Bronchial epithelial cell (primary cell): ENCODE data around the gene CLEC9A. TPM values are rescaled to one million over a fixed set of nuclear protein-coding genes. Genes with fewer than 3 reads are reported as not detected.

Experiments used
- DNase-seq: peaks from one replicate; pipeline ENCODE4 v3.0.0-alpha.2; 2010; ENCODE audit warnings: low read depth
- FAIRE-seq: peaks from 2 replicates; lab custom pipeline; 2011; peaks lifted over from hg19 to GRCh38; lab: Jason Lieb, UNC
- H3K27me3 ChIP-seq: 2 replicates; pipeline ENCODE4 v1.5.1; 2011; ENCODE audit warnings: low read length; ENCODE audit not compliant: control insufficient read depth, insufficient read depth
- H3K36me3 ChIP-seq: 2 replicates; pipeline ENCODE4 v1.5.1; 2011; ENCODE audit warnings: low read length; ENCODE audit not compliant: control insufficient read depth, insufficient read depth
- H3K4me3 ChIP-seq: 2 replicates; pipeline ENCODE4 v1.5.1; 2011; ENCODE audit warnings: mild to moderate bottlenecking, low read depth, low read length, control low read depth
- CTCF ChIP-seq: IDR thresholded peaks from 2 replicates; pipeline ENCODE4 v1.5.1; 2011; ENCODE audit warnings: mild to moderate bottlenecking, moderate library complexity, low read length, control low read depth, inconsistent platforms; ENCODE audit not compliant: insufficient read depth, severe bottlenecking
- total RNA-seq: library from RNA; depleted of rRNA; stranded (reverse); fragments of >200 nt; gene quantifications from 2 replicates; pipeline ENCODE4 v1.2.1, GENCODE V29; 2014

CLEC9A gene
- total RNA-seq, 1 donor from 2014 or later, result not detected

- no peaks in the 10 kb centered on the region for H3K36me3 ChIP-seq
- TF ChIP-seq CTCF, result no peak
- H3K4me3 ChIP-seq, result no peak overlapping the region
- H3K27me3 ChIP-seq, result no peaks in the 10 kb centered on the region
- FAIRE-seq (no peak), DNase-seq (no peak)
Measured at GRCh38 chr12:10048526-10048925, 18.0 kb downstream of the CLEC9A start.

GRCh38 chr12:10052193-10052913 lies 21.9 kb downstream of the CLEC9A start:
- H3K36me3 ChIP-seq, result no peaks in the 10 kb centered on the region
- no peak for TF ChIP-seq CTCF
- DNase-seq (no peak), FAIRE-seq (no peak)
- H3K4me3 ChIP-seq, result no peak overlapping the region
- H3K27me3 ChIP-seq, result no peaks in the 10 kb centered on the region

- DNase-seq (no peak), FAIRE-seq (no peak)
- Histone ChIP-seq H3K27me3 (no peaks in the 10 kb centered on the region), H3K4me3 (no peak overlapping the region), H3K36me3 (no peaks in the 10 kb centered on the region)
- TF ChIP-seq CTCF, result no peak
Measured at GRCh38 chr12:10058387-10058786, 27.9 kb downstream of the CLEC9A start.

- no peak for FAIRE-seq
- no peak overlapping the region for H3K4me3 ChIP-seq
- no peak for TF ChIP-seq CTCF
- DNase-seq, result peak; percentile 10
- H3K27me3 ChIP-seq, result no peaks in the 10 kb centered on the region
- H3K36me3 ChIP-seq, result no peaks in the 10 kb centered on the region
Measured at GRCh38 chr12:10065241-10065640, 34.8 kb downstream of the CLEC9A start.

GRCh38 chr12:10067264-10067663 lies 36.8 kb downstream of the CLEC9A start:
- no peak for FAIRE-seq
- no peak for DNase-seq
- Histone ChIP-seq H3K27me3 (no peaks in the 10 kb centered on the region), H3K36me3 (no peaks in the 10 kb centered on the region), H3K4me3 (no peak overlapping the region)
- TF ChIP-seq CTCF, result no peak

GRCh38 chr12:10067942-10068341 lies 37.5 kb downstream of the CLEC9A start:
- no peak for TF ChIP-seq CTCF
- Histone ChIP-seq H3K4me3 (no peak overlapping the region), H3K36me3 (no peaks in the 10 kb centered on the region), H3K27me3 (no peaks in the 10 kb centered on the region)
- DNase-seq (no peak), FAIRE-seq (no peak)
